ENCODE data around the gene STK32B.

The STK32B gene

GRCh38 chr4:5459236-5459635 is 408.0 kb downstream of the STK32B start:
- TF ChIP-seq L3MBTL2 (conservative IDR thresholded peaks at IDR 0.05) (no peak), TARDBP (IDR thresholded peaks at IDR 0.05) (no peak)
- no peak for DNase-seq (ENCODE audit: extremely low spot score)
- POLR2A ChIA-PET: no interaction called here
- CTCF ChIA-PET: interaction anchor here (0.6 to 1.5 kb wide), 6 partner anchors 10 to 465 kb away, joined by 3 to 4 read pairs (median 3); no protein-coding TSS in a partner anchor

- DNase-seq (ENCODE audit: extremely low spot score): peak; percentile 60
- TF ChIP-seq ARNT (IDR thresholded peaks at IDR 0.05) (no peak), BHLHE40 (IDR thresholded peaks at IDR 0.05; ENCODE audit: borderline replicate concordance) (no peak), FOXA1 (IDR thresholded peaks at IDR 0.05) (no peak), CTBP1 (IDR thresholded peaks at IDR 0.05; ENCODE audit: borderline replicate concordance) (no peak)
- POLR2A ChIA-PET: no interaction called here
These were observed 409.0 kb downstream of the STK32B start for GRCh38 chr4:5460106-5460801.

GRCh38 chr4:5461477-5461876 is 410.2 kb downstream of the STK32B start:
- ChIA-PET POLR2A (no interaction called here), CTCF (no interaction called here)
- DNase-seq (ENCODE audit: extremely low spot score): no peak
- TF ChIP-seq SUZ12 (IDR thresholded peaks at IDR 0.05) (no peak), CTBP1 (IDR thresholded peaks at IDR 0.05; ENCODE audit: borderline replicate concordance) (no peak), TARDBP (IDR thresholded peaks at IDR 0.05) (no peak), FOXK2 (IDR thresholded peaks at IDR 0.05) (no peak), LEF1 (IDR thresholded peaks at IDR 0.05; ENCODE audit: borderline replicate concordance) (no peak), HDGF (IDR thresholded peaks at IDR 0.05; ENCODE audit: borderline replicate concordance) (no peak), FOXM1 (IDR thresholded peaks at IDR 0.05; ENCODE audit: borderline replicate concordance) (no peak)

More at GRCh38 chr4:5460106-5460801, 409.0 kb downstream of the STK32B start:
- CTCF ChIA-PET: interaction anchor here (0.6 to 1.5 kb wide), 7 partner anchors 9 to 222 kb away, joined by 3 to 4 read pairs (median 3); no protein-coding TSS in a partner anchor

DNA sequence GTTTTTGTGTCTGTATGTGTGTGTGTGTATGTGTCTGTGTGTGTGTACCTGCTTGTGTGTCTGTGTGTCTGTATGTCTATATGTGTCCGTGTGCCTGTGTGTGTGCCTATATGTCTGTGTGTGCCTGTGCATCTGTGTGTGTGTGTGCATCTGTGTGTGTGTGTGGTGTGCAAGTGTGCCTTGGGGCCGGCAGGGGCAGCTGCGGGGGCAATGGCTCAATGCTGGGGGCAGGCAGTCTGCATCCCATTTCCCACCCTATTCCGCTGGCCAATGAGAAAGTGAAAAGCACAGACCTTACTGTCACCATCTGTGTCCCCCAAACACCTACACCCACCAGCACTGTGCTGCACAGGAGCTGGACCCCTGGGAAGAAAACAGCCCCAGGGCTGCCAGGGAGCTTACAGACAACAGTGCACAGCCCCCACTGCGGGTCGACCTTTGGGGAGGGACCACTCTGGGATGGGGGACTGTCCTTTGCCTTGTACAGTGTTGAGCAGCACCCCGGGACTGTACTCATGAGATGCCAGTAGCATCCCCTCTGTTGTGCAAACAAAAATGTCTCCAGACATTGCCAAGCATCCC is 411.1 kb downstream of the STK32B start:
- ChIA-PET POLR2A (no interaction called here), CTCF (no interaction called here)
- DNase-seq (ENCODE audit: extremely low spot score): no peak
- no peak for TF ChIP-seq FOXK2 (IDR thresholded peaks at IDR 0.05)
- TF ChIP-seq SUZ12 (IDR thresholded peaks at IDR 0.05): no peak
- TF ChIP-seq TARDBP (IDR thresholded peaks at IDR 0.05): no peak
- no peak for TF ChIP-seq FOXM1 (IDR thresholded peaks at IDR 0.05; ENCODE audit: borderline replicate concordance)
- no peak for TF ChIP-seq SP1 (IDR thresholded peaks at IDR 0.05)
- TF ChIP-seq CTBP1 (IDR thresholded peaks at IDR 0.05; ENCODE audit: borderline replicate concordance): no peak
- no peak for TF ChIP-seq ARNT (IDR thresholded peaks at IDR 0.05)
- TF ChIP-seq PKNOX1 (IDR thresholded peaks at IDR 0.05): no peak
- TF ChIP-seq ZNF384 (IDR thresholded peaks at IDR 0.05): no peak
- TF ChIP-seq BHLHE40 (IDR thresholded peaks at IDR 0.05; ENCODE audit: borderline replicate concordance): no peak

- no peak for DNase-seq (ENCODE audit: extremely low spot score)
- TF ChIP-seq FOXK2 (IDR thresholded peaks at IDR 0.05): no peak
- TF ChIP-seq LEF1 (IDR thresholded peaks at IDR 0.05; ENCODE audit: borderline replicate concordance): no peak
- no peak for TF ChIP-seq SP1 (IDR thresholded peaks at IDR 0.05)
- TF ChIP-seq ELF4 (IDR thresholded peaks at IDR 0.05): no peak
- TF ChIP-seq PKNOX1 (IDR thresholded peaks at IDR 0.05): no peak
- POLR2A ChIA-PET: no interaction called here
- CTCF ChIA-PET: no interaction called here
These were observed 411.6 kb downstream of the STK32B start for GRCh38 chr4:5462896-5463295.

DNA sequence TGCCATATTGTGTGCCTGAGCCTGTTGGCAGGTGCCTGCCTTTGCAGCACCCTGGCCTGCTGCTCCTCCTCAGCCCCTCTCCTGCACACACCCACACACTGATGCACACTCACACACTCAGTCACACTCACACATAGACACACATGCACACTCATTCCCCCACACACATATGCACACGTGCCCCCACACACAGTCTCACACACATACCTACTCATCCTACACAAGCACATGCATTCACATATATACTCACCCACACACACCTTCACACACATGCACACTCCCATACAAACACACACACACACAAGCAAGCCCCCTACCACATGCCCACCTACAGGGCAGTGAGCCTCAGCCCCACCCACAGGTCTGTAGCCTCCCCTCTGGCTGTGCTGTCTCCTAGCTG is 412.1 kb downstream of the STK32B start:
- ChIA-PET CTCF (no interaction called here), POLR2A (no interaction called here)
- TF ChIP-seq BHLHE40 (IDR thresholded peaks at IDR 0.05; ENCODE audit: borderline replicate concordance) (no peak), ZNF384 (IDR thresholded peaks at IDR 0.05) (no peak), ARNT (IDR thresholded peaks at IDR 0.05) (no peak), FOXA1 (IDR thresholded peaks at IDR 0.05) (no peak)
- DNase-seq (ENCODE audit: extremely low spot score): no peak

DNA sequence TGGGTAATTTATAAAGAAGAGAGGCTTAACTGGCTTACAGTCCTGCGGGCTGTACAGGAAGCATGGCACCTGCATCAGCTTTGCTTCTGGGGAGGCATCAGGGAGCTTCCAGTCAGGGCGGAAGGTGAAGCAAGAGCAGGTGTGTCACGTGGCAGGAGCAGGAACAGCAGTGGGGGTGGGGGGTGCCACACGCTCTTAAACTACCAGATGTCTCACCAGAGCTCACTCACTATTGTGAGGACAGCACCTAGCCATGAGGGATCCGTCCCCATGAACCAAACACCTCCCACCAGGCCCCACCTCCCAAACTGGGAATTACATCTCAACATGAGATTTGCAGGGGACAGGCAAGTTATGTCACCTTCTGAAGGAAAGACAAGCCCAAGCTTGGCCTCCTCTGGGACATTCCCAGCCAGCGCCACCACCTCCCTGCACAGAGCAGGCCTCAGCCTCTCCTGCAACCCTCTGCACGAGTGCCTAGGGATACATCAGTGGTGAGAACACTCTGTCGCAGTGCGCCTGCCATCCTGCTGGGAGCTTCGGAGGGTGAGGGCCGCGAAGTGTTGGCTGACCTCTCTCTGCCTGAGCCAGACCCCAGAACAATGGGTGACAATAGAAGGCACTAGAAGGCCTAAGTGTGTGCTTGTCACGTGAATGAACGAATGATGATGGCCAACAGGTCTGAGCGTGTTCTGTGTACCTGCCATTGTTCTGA is 412.8 kb downstream of the STK32B start:
- DNase-seq (ENCODE audit: extremely low spot score): no peak
- ChIA-PET CTCF (no interaction called here), POLR2A (no interaction called here)
- TF ChIP-seq NFRKB (IDR thresholded peaks at IDR 0.05): no peak
- no peak for TF ChIP-seq ARNT (IDR thresholded peaks at IDR 0.05)

- no peak for DNase-seq (ENCODE audit: extremely low spot score)
- POLR2A ChIA-PET: no interaction called here
- CTCF ChIA-PET: no interaction called here
These were observed 414.2 kb downstream of the STK32B start for GRCh38 chr4:5465529-5465928.

More at GRCh38 chr4:5465529-5465928, 414.2 kb downstream of the STK32B start:
- no peak for TF ChIP-seq LEF1 (IDR thresholded peaks at IDR 0.05; ENCODE audit: borderline replicate concordance)
- no peak for TF ChIP-seq CTBP1 (IDR thresholded peaks at IDR 0.05; ENCODE audit: borderline replicate concordance)
- TF ChIP-seq TARDBP (IDR thresholded peaks at IDR 0.05): no peak
- no peak for TF ChIP-seq SP1 (IDR thresholded peaks at IDR 0.05)
- TF ChIP-seq FOXM1 (IDR thresholded peaks at IDR 0.05; ENCODE audit: borderline replicate concordance): no peak
